ENCODE results near the gene EGF.

Gene EGF

DNA sequence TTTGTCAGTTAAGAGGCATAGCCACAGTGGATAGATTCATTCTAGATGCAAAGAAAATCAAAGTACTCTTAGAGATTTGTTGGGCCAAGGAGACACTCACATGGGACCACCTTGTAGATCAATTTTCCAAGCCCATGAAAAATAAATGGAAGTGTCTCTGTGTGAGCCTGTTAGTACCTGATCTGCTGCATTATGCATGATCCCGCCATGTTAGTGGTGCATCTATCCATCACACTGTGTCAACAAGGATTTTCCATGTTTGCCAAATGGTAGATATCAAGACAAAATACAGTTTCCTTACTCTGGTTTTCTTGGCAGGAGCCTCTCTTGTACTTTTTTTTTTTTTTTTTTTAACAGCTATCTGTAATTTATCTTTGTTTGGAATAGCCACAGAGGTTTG is 112.4 kb downstream of the EGF start (continued):
- TF ChIP-seq ZNF704 (tag by site-specific recombination; IDR thresholded peaks at IDR 0.05) = no peak
- no peak for TF ChIP-seq ZNF747 (tag by site-specific recombination; IDR thresholded peaks at IDR 0.05)
- no peak for TF ChIP-seq ZNF701 (tag by site-specific recombination; IDR thresholded peaks at IDR 0.05)
- TF ChIP-seq ZNF292 (tag by site-specific recombination; IDR thresholded peaks at IDR 0.05; ENCODE audit: borderline replicate concordance, low read depth) = no peak

DNA sequence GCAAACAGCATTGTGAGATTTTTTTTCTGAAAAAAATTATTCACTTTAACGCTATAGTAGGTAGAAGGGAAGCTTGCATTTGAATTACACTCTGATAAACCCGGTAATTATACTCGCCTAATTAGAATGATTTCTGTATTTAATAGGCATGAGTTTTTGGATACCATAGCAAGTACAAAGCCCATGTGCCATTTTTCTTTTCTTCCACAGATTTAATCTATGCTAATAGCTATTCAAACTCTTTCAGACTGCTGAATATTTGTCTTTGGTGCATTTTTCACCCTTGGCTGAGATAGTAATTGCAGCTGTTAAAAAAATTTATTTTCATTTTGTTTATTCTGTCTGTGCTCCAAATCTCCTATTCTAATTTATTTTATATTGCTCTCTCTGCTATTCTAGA is 113.0 kb downstream of the EGF start:
- H3K36me3 ChIP-seq (ENCODE audit: control insufficient read depth in 2 of 2, insufficient read depth in 1 of 2, low read length in 2 of 2) = no peaks in the 10 kb centered on the region
- no peak overlapping the region for H3K4me3 ChIP-seq (ENCODE audit: low read depth, low read length)
- no peaks in the 10 kb centered on the region for H3K9me3 ChIP-seq (ENCODE audit: control insufficient read depth, insufficient read depth, low read depth, low read length)
- CTCF ChIA-PET = no interaction called here
- POLR2A ChIA-PET = no interaction called here
- TF ChIP-seq MEIS1 (CRISPR knock-in tag; IDR thresholded peaks at IDR 0.05; ENCODE audit: borderline replicate concordance) (no peak), ZNF473 (tag by site-specific recombination; IDR thresholded peaks at IDR 0.05) (no peak)
- H3K27ac ChIP-seq (ENCODE audit: extremely low read depth, low read depth, low read length) = no peak overlapping the region
- 0 out of 2 replicates have a peak, but pooled peaks cover 3% of the 10 kb centered on the region for H3K4me1 ChIP-seq (ENCODE audit: control insufficient read depth, insufficient read depth, low read length)

DNA sequence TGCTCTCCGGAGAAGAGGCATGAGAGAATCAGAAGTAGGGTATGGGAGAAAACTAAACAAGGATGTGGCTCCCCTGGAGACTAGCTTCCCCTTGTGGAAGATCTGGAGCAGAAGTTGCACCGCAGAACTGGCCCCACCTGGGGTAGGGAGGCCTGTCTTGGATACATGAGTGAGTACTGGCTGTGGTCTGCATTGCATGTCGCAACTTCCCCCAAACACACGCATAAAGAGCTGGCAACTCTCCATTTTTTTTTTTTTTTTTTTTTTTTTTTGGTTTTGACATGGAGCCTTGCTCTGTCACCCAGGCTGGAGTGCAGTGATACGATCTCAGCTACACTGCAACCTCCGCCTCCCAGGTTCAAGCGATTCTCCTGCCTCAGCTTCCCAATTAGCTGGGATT is 119.9 kb downstream of the EGF start:
- H3K36me3 ChIP-seq (ENCODE audit: control insufficient read depth in 2 of 2, insufficient read depth in 1 of 2, low read length in 2 of 2) = no peaks in the 10 kb centered on the region
- H3K27ac ChIP-seq (ENCODE audit: extremely low read depth, low read depth, low read length) = no peak overlapping the region
- H3K4me1 ChIP-seq (ENCODE audit: control insufficient read depth, insufficient read depth, low read length) = no peaks in the 10 kb centered on the region
- H3K4me3 ChIP-seq (ENCODE audit: low read depth, low read length) = no peak overlapping the region
- no peak for TF ChIP-seq ZNF76 (tag by site-specific recombination; IDR thresholded peaks at IDR 0.05; ENCODE audit: borderline replicate concordance, low read depth)
- TF ChIP-seq ZBTB20 (tag by site-specific recombination; IDR thresholded peaks at IDR 0.05) = no peak
- no peak for TF ChIP-seq ZNF473 (tag by site-specific recombination; IDR thresholded peaks at IDR 0.05)
- TF ChIP-seq, protein P1, sequence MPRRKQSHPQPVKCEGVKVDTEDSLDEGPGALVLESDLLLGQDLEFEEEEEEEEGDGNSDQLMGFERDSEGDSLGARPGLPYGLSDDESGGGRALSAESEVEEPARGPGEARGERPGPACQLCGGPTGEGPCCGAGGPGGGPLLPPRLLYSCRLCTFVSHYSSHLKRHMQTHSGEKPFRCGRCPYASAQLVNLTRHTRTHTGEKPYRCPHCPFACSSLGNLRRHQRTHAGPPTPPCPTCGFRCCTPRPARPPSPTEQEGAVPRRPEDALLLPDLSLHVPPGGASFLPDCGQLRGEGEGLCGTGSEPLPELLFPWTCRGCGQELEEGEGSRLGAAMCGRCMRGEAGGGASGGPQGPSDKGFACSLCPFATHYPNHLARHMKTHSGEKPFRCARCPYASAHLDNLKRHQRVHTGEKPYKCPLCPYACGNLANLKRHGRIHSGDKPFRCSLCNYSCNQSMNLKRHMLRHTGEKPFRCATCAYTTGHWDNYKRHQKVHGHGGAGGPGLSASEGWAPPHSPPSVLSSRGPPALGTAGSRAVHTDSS (tag by site-specific recombination; IDR thresholded peaks at IDR 0.05) = no peak
- no peak for TF ChIP-seq IKZF3 (tag by site-specific recombination; IDR thresholded peaks at IDR 0.05)
- TF ChIP-seq ZNF529 (tag by site-specific recombination; IDR thresholded peaks at IDR 0.05; ENCODE audit: insufficient replicate concordance) = no peak
- TF ChIP-seq ZNF670 (tag by site-specific recombination; IDR thresholded peaks at IDR 0.05; ENCODE audit: low read depth) = no peak
- TF ChIP-seq ZSCAN16 (tag by site-specific recombination; IDR thresholded peaks at IDR 0.05) = no peak
- no peak for TF ChIP-seq KLF7 (tag by site-specific recombination; IDR thresholded peaks at IDR 0.05; ENCODE audit: borderline replicate concordance)
- TF ChIP-seq ZNF366 (tag by site-specific recombination; conservative IDR thresholded peaks at IDR 0.05) = no peak
- no peak for TF ChIP-seq ZEB2 (tag by site-specific recombination; IDR thresholded peaks at IDR 0.05)
- no peak for TF ChIP-seq GLI2 (tag by site-specific recombination; IDR thresholded peaks at IDR 0.05; ENCODE audit: borderline replicate concordance, low read depth)
- no peak for TF ChIP-seq ZNF223 (tag by site-specific recombination; IDR thresholded peaks at IDR 0.05)
- ChIA-PET CTCF (no interaction called here), POLR2A (interaction anchor here (0.7 kb wide), 1 partner anchor 564 kb away, joined by 3 read pairs; no protein-coding TSS in a partner anchor)
- no peaks in the 10 kb centered on the region for H3K9me3 ChIP-seq (ENCODE audit: control insufficient read depth, insufficient read depth, low read depth, low read length)

DNA sequence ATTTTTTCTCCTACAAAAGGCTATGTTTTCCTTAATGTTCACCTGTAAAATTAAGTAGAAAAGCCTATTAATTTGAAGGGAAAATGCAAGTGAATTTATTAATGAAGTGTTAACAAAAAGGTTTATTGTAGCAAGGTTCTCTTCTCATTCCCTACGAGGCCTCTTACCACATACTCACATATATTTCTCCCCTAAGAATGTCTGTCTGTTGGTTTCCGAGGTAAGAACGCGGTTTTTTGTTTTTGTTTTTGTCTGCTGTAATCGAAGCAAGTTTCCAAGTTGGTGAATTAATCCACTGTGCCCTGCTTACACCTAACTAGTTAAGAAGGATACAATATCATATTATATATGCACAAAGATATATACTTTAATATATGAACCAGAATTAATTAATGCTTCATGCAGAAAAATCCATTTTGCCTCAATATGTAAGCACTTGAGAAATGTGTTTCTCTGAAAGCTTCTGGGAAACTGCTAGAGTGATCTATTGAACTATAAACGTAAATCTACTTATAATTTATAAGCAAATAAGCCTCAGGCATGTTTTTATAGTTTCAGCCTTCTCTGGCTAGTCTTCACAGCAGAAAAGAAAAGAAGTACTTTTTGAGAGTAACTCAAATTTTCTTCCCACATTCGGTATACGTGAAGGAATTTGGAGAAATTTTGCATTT is 120.8 kb downstream of the EGF start:
- TF ChIP-seq KLF1 (tag by site-specific recombination; IDR thresholded peaks at IDR 0.05) (no peak), ZNF274 (IDR thresholded peaks at IDR 0.05; ENCODE audit: low read length) (no peak), ZNF274 (tag by site-specific recombination; IDR thresholded peaks at IDR 0.05; ENCODE audit: borderline replicate concordance) (no peak)
- TF ChIP-seq, protein P2, sequence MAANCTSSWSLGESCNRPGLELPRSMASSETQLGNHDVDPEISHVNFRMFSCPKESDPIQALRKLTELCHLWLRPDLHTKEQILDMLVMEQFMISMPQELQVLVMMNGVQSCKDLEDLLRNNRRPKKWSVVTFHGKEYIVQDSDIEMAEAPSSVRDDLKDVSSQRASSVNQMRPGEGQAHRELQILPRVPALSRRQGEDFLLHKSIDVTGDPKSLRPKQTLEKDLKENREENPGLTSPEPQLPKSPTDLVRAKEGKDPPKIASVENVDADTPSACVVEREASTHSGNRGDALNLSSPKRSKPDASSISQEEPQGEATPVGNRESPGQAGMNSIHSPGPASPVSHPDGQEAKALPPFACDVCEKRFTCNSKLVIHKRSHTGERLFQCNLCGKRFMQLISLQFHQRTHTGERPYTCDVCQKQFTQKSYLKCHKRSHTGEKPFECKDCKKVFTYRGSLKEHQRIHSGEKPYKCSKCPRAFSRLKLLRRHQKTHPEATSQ (tag by site-specific recombination; IDR thresholded peaks at IDR 0.05) = no peak
- TF ChIP-seq, protein P3, sequence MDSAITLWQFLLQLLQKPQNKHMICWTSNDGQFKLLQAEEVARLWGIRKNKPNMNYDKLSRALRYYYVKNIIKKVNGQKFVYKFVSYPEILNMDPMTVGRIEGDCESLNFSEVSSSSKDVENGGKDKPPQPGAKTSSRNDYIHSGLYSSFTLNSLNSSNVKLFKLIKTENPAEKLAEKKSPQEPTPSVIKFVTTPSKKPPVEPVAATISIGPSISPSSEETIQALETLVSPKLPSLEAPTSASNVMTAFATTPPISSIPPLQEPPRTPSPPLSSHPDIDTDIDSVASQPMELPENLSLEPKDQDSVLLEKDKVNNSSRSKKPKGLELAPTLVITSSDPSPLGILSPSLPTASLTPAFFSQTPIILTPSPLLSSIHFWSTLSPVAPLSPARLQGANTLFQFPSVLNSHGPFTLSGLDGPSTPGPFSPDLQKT (IDR thresholded peaks at IDR 0.05; ENCODE audit: borderline replicate concordance, low read depth, low read length) = no peak
- no peaks in the 10 kb centered on the region for H3K9me3 ChIP-seq (ENCODE audit: control insufficient read depth, insufficient read depth, low read depth, low read length)
- no peak overlapping the region for H3K4me3 ChIP-seq (ENCODE audit: low read depth, low read length)
- no peaks in the 10 kb centered on the region for H3K4me1 ChIP-seq (ENCODE audit: control insufficient read depth, insufficient read depth, low read length)
- CTCF ChIA-PET = no interaction called here
- H3K36me3 ChIP-seq (ENCODE audit: control insufficient read depth in 2 of 2, insufficient read depth in 1 of 2, low read length in 2 of 2) = no peaks in the 10 kb centered on the region
- POLR2A ChIA-PET = no interaction called here
- H3K27ac ChIP-seq (ENCODE audit: extremely low read depth, low read depth, low read length) = no peak overlapping the region
